Neutrophil (primary cell): ENCODE measurements around the gene KRT7.

Source experiments
- H3K27ac ChIP-seq: fragments of 200-600 bp; sonication (generic); 2 replicates; pipeline ENCODE4 v1.5.1; 2016; ENCODE audit warnings: mild to moderate bottlenecking, moderate library complexity
- H3K27me3 ChIP-seq: fragments of 200-600 bp; sonication (generic); 2 replicates; pipeline ENCODE4 v1.6.0; 2016; ENCODE audit warnings: mild to moderate bottlenecking
- H3K36me3 ChIP-seq: fragments of 200-600 bp; sonication (generic); 2 replicates; pipeline ENCODE4 v1.5.1; 2017
- H3K4me1 ChIP-seq, 2 experiments: fragments of 200-600 bp in 1 of 2; sonication (generic) in 1 of 2; 1 replicate in 1 of 2; 2 replicates in 1 of 2; pipeline versions ENCODE4 v1.5.1 to v1.6.1; 2013 to 2016; ENCODE audit warnings: low read depth in 1 of 2, low read length in 1 of 2, mild to moderate bottlenecking in 1 of 2, moderate library complexity in 1 of 2; ENCODE audit not compliant: control insufficient read depth in 1 of 2, insufficient read depth in 1 of 2
- H3K4me3 ChIP-seq, 2 experiments: fragments of 200-600 bp in 1 of 2; sonication (generic) in 1 of 2; 1 replicate in 1 of 2; 2 replicates in 1 of 2; pipeline ENCODE4 v1.5.1; 2013 to 2016; ENCODE audit warnings: low read depth in 1 of 2, low read length in 1 of 2, mild to moderate bottlenecking in 1 of 2, moderate library complexity in 1 of 2
- H3K9me3 ChIP-seq: fragments of 200-600 bp; sonication (generic); 2 replicates; pipeline ENCODE4 v1.5.1; 2016
- CTCF ChIP-seq: fragments of 200-600 bp; sonication (generic); IDR thresholded peaks from 2 replicates; pipeline ENCODE4 v1.5.1; 2016; ENCODE audit warnings: antibody characterized with exemption

The KRT7 gene

DNA sequence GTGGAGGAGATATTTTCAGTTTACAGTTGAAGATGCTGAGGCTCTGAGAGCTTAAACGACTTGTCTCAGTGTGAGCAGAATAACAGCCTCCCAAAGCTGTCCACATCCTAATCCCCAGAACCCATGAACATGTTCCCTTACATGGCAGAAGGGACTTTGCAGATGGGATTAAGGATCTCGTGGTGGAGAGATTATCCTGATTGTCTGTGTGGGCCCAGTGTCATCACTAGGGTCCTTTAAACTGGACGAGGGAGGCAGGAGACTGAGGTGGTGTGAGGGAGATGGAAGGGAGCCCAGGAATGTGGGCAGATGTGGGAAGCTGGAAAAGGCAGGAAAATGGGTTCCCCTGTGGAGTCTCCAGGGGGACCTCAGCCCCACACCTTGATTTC, 31.6 kb upstream of the KRT7 start:
- H3K9me3 ChIP-seq = no peaks in the 10 kb centered on the region
- peaks cover 61 to 75% of the 10 kb centered on the region in 2 experiments for H3K4me1 ChIP-seq
- H3K27me3 ChIP-seq = no peaks in the 10 kb centered on the region
- H3K36me3 ChIP-seq = no peaks in the 10 kb centered on the region
- TF ChIP-seq CTCF = no peak
- no peak overlapping the region for H3K4me3 ChIP-seq
- no peak overlapping the region for H3K27ac ChIP-seq

DNA sequence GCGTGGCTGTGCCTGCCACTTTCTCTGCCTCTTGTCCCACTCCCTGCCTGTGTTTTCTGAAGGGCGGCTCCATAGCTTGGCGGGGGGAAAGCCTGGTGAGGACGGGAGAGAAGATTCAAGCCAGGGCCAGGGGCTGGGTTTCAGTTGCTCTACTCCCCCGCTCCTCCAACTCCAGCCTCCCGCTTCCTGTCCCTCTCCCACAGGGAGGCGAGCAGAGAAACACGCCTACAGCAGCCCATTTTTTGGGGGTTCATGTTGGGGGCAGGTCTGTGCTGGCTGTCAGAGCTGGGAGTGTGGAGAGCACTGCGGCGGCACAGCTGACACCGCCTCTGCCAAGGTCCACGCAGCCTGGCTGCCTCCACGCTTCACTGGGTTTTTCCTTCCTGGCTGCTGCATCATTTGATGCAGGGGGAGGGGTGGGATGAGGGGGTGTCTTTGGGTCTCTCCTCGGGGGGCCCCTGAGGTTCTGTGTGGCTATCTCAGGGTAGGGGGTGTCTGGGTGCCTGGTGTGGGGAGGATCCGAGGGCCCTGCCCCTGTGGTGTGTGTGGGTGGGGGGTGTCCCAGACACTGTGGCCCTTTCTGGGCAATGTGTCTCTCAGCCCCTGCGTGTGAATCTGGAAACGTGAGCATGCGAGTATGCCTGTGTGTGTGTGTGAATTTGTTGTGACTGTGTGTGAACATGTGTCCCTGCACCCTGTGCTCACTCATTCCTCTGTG, 30.5 kb upstream of the KRT7 start:
- Histone ChIP-seq H3K4me1 (peaks cover 57 to 65% of the 10 kb centered on the region in 2 experiments), H3K27ac (peak overlapping the region; percentile 74)
- no peak for TF ChIP-seq CTCF

GRCh38 chr12:52203079-52203921, 29.7 kb upstream of the KRT7 start:
- peak overlapping the region; percentile 74 for H3K27ac ChIP-seq
- H3K27me3 ChIP-seq = no peaks in the 10 kb centered on the region
- H3K9me3 ChIP-seq = no peaks in the 10 kb centered on the region
- no peaks in the 10 kb centered on the region for H3K36me3 ChIP-seq
- peak overlapping the region in 1 of 2 experiments; percentile 29 for H3K4me3 ChIP-seq
- peaks cover 49 to 58% of the 10 kb centered on the region in 2 experiments for H3K4me1 ChIP-seq
- TF ChIP-seq CTCF = no peak

More for the DNA sequence above, 30.5 kb upstream of the KRT7 start:
- Histone ChIP-seq H3K27me3 (no peaks in the 10 kb centered on the region), H3K4me3 (peak overlapping the region in 1 of 2 experiments; percentile 29), H3K9me3 (no peaks in the 10 kb centered on the region), H3K36me3 (no peaks in the 10 kb centered on the region)

DNA sequence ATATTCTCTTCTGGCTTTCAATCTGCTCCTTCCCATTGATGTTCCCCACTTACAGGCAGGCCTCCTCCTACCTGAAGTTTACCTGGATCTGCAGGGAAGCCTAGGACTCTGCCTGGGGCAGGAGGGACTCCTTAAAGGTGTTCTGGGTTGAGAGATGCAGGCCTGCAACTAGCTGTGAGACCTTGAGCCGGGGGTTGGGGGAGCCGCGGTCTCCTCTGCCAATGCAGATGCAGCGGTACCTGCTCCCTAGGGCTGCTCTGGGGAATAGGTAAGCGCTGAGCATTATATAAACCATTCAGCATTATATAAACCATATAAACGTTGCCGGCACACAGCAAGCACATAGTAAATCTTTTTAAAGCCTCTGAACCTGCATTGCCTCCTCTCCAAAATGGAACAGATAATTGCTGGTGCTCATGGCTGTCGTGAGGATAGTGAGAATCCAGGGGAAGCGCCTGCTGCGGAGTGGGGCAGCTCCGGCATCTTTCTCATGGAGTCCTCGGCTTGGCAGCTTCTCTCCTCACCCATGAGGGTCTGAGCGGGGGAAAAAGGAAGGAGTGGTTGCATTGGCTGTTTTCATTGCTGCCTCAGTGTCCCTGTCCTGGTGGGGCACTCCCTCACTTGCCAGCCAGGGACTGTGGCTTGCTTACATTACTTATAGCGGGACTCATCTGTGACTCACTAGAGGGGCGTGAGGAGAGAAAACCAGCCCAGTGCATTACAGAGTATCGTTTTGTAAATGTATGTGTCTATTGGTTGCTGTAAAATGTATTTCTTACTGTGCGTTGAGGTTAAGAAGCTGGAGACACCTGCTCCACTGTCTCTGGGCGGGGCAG, 28.7 kb upstream of the KRT7 start:
- Histone ChIP-seq H3K27me3 (no peaks in the 10 kb centered on the region), H3K27ac (peak overlapping the region; percentile 74), H3K4me3 (no peak overlapping the region), H3K4me1 (peaks cover 39 to 48% of the 10 kb centered on the region in 2 experiments), H3K9me3 (no peaks in the 10 kb centered on the region), H3K36me3 (no peaks in the 10 kb centered on the region)
- TF ChIP-seq CTCF = no peak

DNA sequence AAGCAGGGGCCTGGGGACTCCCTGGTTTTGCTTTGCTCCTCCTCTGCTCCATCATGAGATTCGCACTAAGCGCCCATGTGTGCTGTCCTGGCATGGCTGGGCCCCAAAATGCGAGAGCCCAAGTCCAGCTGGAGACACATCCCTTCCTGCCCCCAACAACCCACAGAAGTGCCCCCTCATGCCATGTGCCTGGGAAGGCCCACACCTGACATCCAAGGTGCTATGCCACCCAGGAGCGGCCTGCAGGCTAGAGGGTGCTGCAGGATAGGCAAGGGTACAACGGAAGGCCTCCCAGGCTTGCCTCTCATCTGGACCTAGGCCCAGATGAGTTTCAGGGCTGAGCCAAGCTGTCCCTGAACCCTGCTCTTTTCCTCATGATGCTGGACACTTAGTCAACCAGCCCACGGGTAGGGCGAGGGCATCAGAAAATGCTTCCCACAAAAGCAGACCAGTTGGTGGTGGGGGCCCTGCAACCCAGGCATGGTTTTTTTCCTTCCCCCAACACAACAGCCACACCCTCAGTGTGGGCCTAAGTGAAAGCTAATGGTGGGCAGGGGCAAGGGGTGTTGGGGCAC, 28.0 kb upstream of the KRT7 start:
- no peak overlapping the region for H3K27ac ChIP-seq
- H3K4me1 ChIP-seq = peaks cover 32 to 41% of the 10 kb centered on the region in 2 experiments
- no peak overlapping the region for H3K4me3 ChIP-seq
- H3K27me3 ChIP-seq = no peaks in the 10 kb centered on the region
- no peak for TF ChIP-seq CTCF
- no peaks in the 10 kb centered on the region for H3K36me3 ChIP-seq
- no peaks in the 10 kb centered on the region for H3K9me3 ChIP-seq
